ENCODE data around the gene PDILT.

- no peak for TF ChIP-seq POLR2A (IDR thresholded peaks at IDR 0.05)
- TF ChIP-seq, protein P1, sequence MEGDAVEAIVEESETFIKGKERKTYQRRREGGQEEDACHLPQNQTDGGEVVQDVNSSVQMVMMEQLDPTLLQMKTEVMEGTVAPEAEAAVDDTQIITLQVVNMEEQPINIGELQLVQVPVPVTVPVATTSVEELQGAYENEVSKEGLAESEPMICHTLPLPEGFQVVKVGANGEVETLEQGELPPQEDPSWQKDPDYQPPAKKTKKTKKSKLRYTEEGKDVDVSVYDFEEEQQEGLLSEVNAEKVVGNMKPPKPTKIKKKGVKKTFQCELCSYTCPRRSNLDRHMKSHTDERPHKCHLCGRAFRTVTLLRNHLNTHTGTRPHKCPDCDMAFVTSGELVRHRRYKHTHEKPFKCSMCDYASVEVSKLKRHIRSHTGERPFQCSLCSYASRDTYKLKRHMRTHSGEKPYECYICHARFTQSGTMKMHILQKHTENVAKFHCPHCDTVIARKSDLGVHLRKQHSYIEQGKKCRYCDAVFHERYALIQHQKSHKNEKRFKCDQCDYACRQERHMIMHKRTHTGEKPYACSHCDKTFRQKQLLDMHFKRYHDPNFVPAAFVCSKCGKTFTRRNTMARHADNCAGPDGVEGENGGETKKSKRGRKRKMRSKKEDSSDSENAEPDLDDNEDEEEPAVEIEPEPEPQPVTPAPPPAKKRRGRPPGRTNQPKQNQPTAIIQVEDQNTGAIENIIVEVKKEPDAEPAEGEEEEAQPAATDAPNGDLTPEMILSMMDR (IDR thresholded peaks at IDR 0.05), result no peak
Measured at GRCh38 chr16:20397468-20398074, 7.0 kb downstream of the PDILT start.
